HL-60/S4 treated with retinoic acid at 250 ng/mL for 4 days and 3 days (cell line): ENCODE measurements around the gene LOXL4.
"Not testable (repeated sequence)": the region's sequence is repeated elsewhere in the genome, so short reads cannot be mapped to it uniquely, and the experiment has no call there.

Experiments
- in situ Hi-C: fragments of 300-500 bp; cut with MboI; formaldehyde crosslinking; loops from 2 replicates; pipeline ENCODE4 v1.7.0; 2022; ENCODE audit warnings: low sequenced_read_pairs

LOXL4 gene

GRCh38 chr10:98248018-98248417 is 20.0 kb downstream of the LOXL4 start:
- in situ Hi-C loops, result no loop called here

- in situ Hi-C loops, result no loop called here
Observed at GRCh38 chr10:98246911-98247805, 20.8 kb downstream of the LOXL4 start.

GRCh38 chr10:98244586-98244985 is 23.4 kb downstream of the LOXL4 start:
- in situ Hi-C loops, result no loop called here

GRCh38 chr10:98244141-98244540 is 23.9 kb downstream of the LOXL4 start:
- in situ Hi-C loops, result no loop called here

- in situ Hi-C loops, result no loop called here
Observed at GRCh38 chr10:98242823-98243222, 25.2 kb downstream of the LOXL4 start.

GRCh38 chr10:98240524-98240923 is 27.5 kb downstream of the LOXL4 start:
- in situ Hi-C loops, result no loop called here

GRCh38 chr10:98238391-98238790 is 29.6 kb downstream of the LOXL4 start:
- in situ Hi-C loops, result no loop called here

GRCh38 chr10:98236862-98237261 is 31.1 kb downstream of the LOXL4 start:
- in situ Hi-C loops, result no loop called here

- in situ Hi-C loops, result no loop called here
Observed at GRCh38 chr10:98235846-98236245, 32.1 kb downstream of the LOXL4 start.

- in situ Hi-C loops, result no loop called here
Observed at GRCh38 chr10:98231417-98231816, 36.6 kb downstream of the LOXL4 start.

- in situ Hi-C loops, result not testable (repeated sequence)
Observed at GRCh38 chr10:98228266-98228665, 39.7 kb downstream of the LOXL4 start.

GRCh38 chr10:98227713-98228112 is 40.3 kb downstream of the LOXL4 start:
- in situ Hi-C loops, result not testable (repeated sequence)

- in situ Hi-C loops, result no loop called here
Observed at GRCh38 chr10:98226508-98227144, 41.4 kb downstream of the LOXL4 start.

GRCh38 chr10:98224996-98225395 is 43.0 kb downstream of the LOXL4 start:
- in situ Hi-C loops, result no loop called here

GRCh38 chr10:98224509-98224908 is 43.5 kb downstream of the LOXL4 start:
- in situ Hi-C loops, result no loop called here

GRCh38 chr10:98223874-98224273 is 44.1 kb downstream of the LOXL4 start:
- in situ Hi-C loops, result no loop called here

- in situ Hi-C loops, result no loop called here
Observed at GRCh38 chr10:98217801-98218200, 50.2 kb downstream of the LOXL4 start.

- in situ Hi-C loops, result no loop called here
Observed at GRCh38 chr10:98215373-98215772, 52.6 kb downstream of the LOXL4 start.

GRCh38 chr10:98213740-98214139 is 54.3 kb downstream of the LOXL4 start:
- in situ Hi-C loops, result no loop called here

GRCh38 chr10:98212196-98212595 is 55.8 kb downstream of the LOXL4 start:
- in situ Hi-C loops, result no loop called here

- in situ Hi-C loops, result no loop called here
Observed at GRCh38 chr10:98209441-98209840, 58.6 kb downstream of the LOXL4 start.

- in situ Hi-C loops, result no loop called here
Observed at GRCh38 chr10:98208925-98209324, 59.1 kb downstream of the LOXL4 start.
